Sigmoid colon (tissue), 7 donors: ENCODE data around the gene RGPD6. TPM values are rescaled to one million over a fixed set of nuclear protein-coding genes. Genes with fewer than 3 reads are reported as not detected.
A peak's percentile ranks its signal among the peaks of the same experiment; 100 is the strongest.
"Not testable (repeated sequence)": the region's sequence is repeated elsewhere in the genome, so short reads cannot be mapped to it uniquely, and the experiment has no call there.

ENCODE experiments used
- DNase-seq: peaks from one replicate; pipeline ENCODE4 v3.0.0-alpha.2; 2019
- H3K27ac ChIP-seq, 4 donors: fragments of 200-600 bp; sonication (generic); one replicate each; pipeline ENCODE4 v1.5.1; 2016 to 2019; ENCODE audit warnings: mild to moderate bottlenecking in 1 of 4
- H3K27me3 ChIP-seq, 3 donors: fragments of 200-600 bp; sonication (generic); one replicate each; pipeline ENCODE4 v1.5.1; 2019; ENCODE audit warnings: mild to moderate bottlenecking in 1 of 3
- H3K36me3 ChIP-seq, 4 donors: fragments of 200-600 bp; sonication (generic); one replicate each; pipeline ENCODE4 v1.5.1; 2016 to 2019
- H3K4me1 ChIP-seq, 4 donors: fragments of 200-600 bp; sonication (generic); one replicate each; pipeline ENCODE4 v1.5.1; 2017 to 2019
- H3K4me3 ChIP-seq, 4 donors: fragments of 200-600 bp; sonication (generic); one replicate each; pipeline ENCODE4 v1.5.1; 2017 to 2019; ENCODE audit warnings: mild to moderate bottlenecking in 2 of 4, moderate library complexity in 1 of 4
- H3K9me3 ChIP-seq, 4 donors: fragments of 200-600 bp in 3 of 4; sonication (generic) in 3 of 4; one replicate each; pipeline versions ENCODE4 v1.5.1 to v1.6.1; 2013 to 2019
- WGBS, 2 donors: extraction: QIAGEN DNeasy Blood & Tissue Kit; methylation state at CpG; one replicate each; pipeline ENCODE4 v1.1.7; 2013; 5-methylcytosine and 5-hydroxymethylcytosine counted together
- intact Hi-C: fragments of 100-400 bp; cut with DNase I; formaldehyde crosslinking; loops from one replicate; pipeline ENCODE4 v1.15.1; 2023
- polyA plus RNA-seq, 3 donors: library from polyadenylated mRNA; stranded (reverse); fragments of 200-250 nt; gene quantifications; one replicate each; pipeline ENCODE4 v1.2.3, GENCODE V29; 2013
- total RNA-seq, 4 donors: library from RNA; depleted of rRNA; stranded (reverse); fragments of >200 nt; gene quantifications; one replicate each; pipeline ENCODE4 v1.1.0, GENCODE V29; 2016
- donor health status: healthy with polysubstance abuse.
- donor health status: Bipolar disorder and iron deficiency.
- donor health status: healthy.

RGPD6 gene
- total RNA-seq, result 10 to 100 TPM; 39.0 to 44.6 (median 42.1) TPM
- 10 to 100 TPM in 1 of 3 donors, 1 to 10 TPM in 2; 3.0 to 11.2 (median 6.2) TPM for polyA plus RNA-seq

DNA sequence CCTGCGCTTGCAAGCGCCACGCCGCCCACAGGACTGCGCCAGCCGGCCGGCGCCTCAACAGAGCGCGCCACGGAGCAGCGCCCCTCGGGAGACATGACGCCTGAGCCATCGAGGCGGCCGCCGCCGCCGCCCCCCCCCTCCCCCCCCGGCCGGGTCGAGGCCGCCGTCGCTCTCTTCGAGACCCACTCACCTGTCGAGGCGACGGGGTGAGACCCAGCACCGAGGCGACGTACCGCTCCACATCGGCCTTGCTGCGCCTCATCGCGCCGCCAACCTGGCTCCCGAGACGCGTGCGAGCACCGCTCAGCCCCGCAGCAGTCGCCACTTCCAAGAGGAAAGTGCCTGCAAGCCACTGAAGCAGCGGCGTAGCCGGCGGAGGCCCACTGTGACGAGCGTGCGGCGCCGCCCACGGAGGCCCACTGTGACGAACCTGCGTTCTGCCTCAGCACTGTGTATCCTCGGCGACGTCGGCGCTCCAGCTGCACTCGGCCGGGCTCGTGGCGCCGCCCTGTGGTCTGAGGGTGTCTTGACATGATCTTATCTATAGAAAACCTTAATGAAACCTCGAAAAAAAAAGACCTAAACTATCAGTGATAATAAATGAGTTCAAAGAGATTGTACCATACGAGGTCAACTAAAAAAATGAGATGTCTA, at the start of gene RGPD6:
TSS of gene RGPD6 (minus strand) at position 460 of the 654 bp plus-strand sequence. CDS start at position 262, 198 bp downstream.
- intact Hi-C loops, H3K4me3 ChIP-seq, H3K27me3 ChIP-seq, H3K9me3 ChIP-seq, H3K27ac ChIP-seq, H3K36me3 ChIP-seq, H3K4me1 ChIP-seq, DNase-seq: not testable (repeated sequence)
- 0 to 1% methylated on average over 10 of the region's 70 CpGs for WGBS, 2 donors

DNA sequence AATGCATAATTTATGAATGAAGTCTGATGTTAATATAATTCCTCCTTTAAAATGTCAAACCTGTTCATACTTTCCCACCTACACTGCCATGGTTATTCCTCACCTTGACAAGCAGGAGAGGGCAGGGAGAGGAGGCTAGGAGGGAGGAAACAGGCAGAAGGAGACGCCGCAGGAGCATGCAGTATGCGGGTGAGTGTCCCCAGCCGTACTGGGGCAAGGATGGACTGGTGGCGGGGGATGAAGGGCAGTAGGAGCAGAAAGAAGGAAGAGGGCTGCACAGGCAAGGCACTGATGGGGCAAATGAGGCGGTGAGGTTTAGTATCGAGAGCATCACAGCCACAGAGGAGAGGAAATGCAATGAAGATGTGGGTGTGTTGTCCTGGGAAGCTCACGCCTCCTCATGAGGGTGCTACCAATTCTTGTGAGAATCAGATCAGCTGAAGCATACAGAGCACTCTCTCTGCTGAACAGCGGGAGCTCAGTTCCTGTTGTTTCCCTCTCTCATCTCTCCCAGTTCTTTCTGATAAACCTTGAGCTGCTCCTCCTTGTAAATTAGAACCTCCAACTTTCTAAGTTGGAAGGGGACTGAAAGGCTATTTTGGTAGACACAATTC, 42.4 kb upstream of the RGPD6 start:
- H3K4me3 ChIP-seq, H3K4me1 ChIP-seq, H3K27me3 ChIP-seq, H3K27ac ChIP-seq, intact Hi-C loops, H3K9me3 ChIP-seq, DNase-seq, H3K36me3 ChIP-seq: not testable (repeated sequence)
- 72 to 79% methylated on average over 1 of the region's 9 CpGs for WGBS, 2 donors

DNA sequence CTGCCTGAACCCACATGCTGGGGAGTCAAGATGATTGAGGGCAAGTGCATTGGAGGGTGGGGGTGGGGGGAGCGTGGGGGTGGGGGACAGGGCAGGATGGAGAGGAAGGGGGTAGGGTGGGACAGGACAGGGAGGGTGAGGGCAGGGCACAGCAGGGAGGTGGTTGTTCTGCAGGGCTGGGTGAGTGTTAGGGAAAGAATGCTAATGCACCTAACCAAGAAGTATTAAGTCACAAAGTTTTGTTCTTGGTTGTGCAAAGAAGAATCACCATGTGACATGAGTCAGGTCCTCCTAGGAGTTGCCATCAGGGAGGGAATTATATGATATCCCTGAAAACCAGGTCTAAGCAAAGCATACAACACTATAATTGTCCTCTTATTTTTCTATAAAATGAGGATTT, 36.9 kb upstream of the RGPD6 start:
- no CpG with 5 or more reads among the region's 1 CpG for WGBS, 2 donors
- H3K4me1 ChIP-seq, result not testable (repeated sequence)

DNA sequence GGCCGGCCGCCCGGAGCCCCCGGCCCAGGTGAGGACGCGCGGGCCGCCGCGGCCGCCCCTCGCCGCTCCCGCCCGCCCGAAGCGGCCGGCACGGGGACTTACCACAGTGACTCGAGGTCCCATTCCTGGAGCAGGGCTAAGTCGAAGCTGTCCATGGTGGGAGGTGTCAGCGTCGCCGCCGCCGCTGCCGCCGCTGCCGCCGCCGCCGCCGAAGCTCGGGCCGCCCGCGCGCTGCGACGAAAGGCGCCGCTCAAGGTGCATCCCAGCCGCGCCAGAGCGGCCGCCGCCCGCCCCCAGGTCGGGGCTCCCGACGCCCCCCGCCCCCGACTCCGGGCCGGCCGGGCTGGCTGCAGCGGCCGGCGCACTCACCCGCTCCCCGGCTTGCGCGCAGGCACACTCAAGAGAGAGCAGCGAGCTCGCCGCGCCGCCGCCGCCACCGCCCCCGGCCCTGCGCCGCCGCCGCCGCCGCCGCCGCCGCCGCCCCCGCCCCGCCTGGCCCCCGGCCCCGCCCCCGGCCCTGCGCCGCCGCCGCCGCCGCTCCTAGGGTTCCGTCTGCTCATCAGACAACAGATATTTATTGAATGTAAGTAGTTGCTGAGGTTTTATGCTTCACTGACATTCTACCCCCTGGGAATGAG, 33.7 kb upstream of the RGPD6 start:
- 0% methylated on average over 60 of the region's 94 CpGs for WGBS, 2 donors
- intact Hi-C loops, result not testable (repeated sequence)

More for the DNA sequence above, 36.9 kb upstream of the RGPD6 start:
- intact Hi-C loops, H3K27me3 ChIP-seq, H3K27ac ChIP-seq, H3K9me3 ChIP-seq, H3K36me3 ChIP-seq, DNase-seq, H3K4me3 ChIP-seq: not testable (repeated sequence)

DNA sequence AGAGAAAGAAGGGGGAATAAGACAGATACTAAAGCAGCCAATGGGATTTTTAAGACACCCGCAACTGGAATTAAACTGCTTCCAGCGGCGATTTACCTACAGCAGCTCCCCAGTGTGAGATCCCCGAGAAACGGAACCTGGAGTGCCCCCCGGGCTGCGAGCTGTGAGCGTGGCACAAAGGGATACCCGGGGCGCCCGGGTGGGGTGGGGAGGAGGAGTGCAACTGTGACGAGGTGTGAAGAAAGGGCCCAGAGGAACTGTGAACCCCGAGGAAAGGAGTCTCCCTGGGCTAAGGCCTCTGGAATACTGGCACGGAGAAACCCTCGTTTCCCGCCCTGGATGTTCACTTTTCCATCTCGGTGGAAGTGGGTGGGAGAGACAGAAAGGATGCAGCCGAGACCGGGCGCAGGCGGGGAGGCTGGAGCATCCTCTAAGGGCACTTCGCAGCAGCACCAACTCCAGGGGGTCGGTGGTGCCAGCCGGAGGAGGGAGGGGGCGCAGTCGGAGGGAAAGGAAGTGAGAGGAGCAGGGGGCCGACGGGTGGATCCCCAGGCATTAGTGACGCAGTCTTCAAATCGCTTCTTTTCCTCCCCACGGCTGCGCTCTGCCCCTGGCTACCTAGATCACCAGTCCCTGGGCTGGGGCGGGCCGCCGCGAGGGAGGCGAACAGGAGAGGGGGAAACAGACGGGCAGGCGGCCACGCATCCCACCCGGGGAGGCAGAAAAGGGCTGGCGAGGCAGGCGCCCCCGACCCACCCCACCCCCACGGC, 33.0 kb upstream of the RGPD6 start:
- H3K9me3 ChIP-seq, DNase-seq, H3K36me3 ChIP-seq, H3K27me3 ChIP-seq, H3K4me1 ChIP-seq, H3K27ac ChIP-seq, intact Hi-C loops: not testable (repeated sequence)
- WGBS, 2 donors, result 2% methylated on average over 26 to 27 of the region's 45 CpGs
- peak overlapping the region in 3 of 4 donors; percentile 17 to 23 (median 23) for H3K4me3 ChIP-seq

More for the DNA sequence above, 33.7 kb upstream of the RGPD6 start:
- H3K27me3 ChIP-seq, H3K36me3 ChIP-seq, H3K4me1 ChIP-seq, H3K27ac ChIP-seq, H3K9me3 ChIP-seq, DNase-seq: not testable (repeated sequence)
- H3K4me3 ChIP-seq, result peak overlapping the region in 3 of 4 donors; percentile 17 to 23 (median 23)

DNA sequence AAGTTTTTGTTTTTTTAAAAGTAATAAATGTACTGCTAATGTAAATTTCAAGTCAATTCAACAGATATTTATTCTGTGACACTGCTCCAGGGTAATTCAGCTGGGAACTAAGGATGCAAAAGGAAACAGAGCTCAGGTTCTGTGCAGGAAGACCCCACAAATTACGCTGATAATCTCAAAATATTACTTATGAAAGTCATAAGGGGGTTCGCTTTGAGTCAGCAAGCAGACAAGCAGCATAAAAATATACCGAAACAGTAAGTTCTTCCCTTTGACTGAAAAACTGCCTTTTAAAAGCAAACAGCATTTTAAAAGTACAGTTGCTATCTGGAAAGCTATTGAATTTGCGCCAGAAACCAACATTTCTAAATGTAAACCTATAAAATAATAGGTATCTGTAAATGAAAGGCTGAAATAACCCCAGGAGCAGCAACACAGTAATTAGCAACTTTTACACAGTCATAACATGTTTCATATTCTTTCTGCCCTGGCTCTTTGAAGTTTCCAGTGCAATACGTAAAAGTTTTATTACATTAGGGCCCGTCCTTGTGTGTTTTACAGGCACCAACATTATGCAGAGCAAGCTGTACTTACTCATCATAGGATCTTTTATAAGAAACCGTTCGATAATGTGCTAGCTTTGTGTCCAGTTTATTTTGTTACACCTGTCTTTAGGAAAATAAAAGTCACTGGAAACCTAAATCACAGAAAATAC, 31.9 kb upstream of the RGPD6 start:
- H3K27me3 ChIP-seq, intact Hi-C loops, H3K9me3 ChIP-seq, H3K27ac ChIP-seq, H3K36me3 ChIP-seq, H3K4me1 ChIP-seq, H3K4me3 ChIP-seq, DNase-seq: not testable (repeated sequence)
- no CpG with 5 or more reads among the region's 8 CpGs for WGBS, 2 donors

DNA sequence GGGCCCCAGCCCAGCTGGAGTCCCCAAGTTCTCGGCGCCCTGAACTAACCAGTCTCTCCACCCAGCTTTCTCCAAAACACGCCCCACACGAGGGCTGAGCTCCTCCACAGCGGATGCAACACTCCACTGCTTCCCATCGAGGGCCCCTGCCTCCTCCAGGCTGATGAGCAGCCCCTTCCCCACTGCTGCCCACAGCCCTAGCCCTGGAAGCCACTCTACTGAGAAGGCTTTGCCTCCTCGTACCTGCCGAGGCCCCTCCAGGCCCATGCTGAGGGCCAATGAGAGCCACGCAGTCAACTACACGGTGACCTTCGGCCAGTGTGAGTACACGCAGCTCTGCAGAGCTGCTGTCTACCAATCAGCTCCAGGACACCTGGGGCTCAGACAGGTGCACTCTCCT, 28.0 kb upstream of the RGPD6 start:
- intact Hi-C loops, H3K36me3 ChIP-seq, H3K27ac ChIP-seq, H3K9me3 ChIP-seq, H3K27me3 ChIP-seq, H3K4me1 ChIP-seq, H3K4me3 ChIP-seq: not testable (repeated sequence)
- 89 to 92% methylated on average over 8 to 9 of the region's 12 CpGs for WGBS, 2 donors
- DNase-seq, result peak; percentile 30

DNA sequence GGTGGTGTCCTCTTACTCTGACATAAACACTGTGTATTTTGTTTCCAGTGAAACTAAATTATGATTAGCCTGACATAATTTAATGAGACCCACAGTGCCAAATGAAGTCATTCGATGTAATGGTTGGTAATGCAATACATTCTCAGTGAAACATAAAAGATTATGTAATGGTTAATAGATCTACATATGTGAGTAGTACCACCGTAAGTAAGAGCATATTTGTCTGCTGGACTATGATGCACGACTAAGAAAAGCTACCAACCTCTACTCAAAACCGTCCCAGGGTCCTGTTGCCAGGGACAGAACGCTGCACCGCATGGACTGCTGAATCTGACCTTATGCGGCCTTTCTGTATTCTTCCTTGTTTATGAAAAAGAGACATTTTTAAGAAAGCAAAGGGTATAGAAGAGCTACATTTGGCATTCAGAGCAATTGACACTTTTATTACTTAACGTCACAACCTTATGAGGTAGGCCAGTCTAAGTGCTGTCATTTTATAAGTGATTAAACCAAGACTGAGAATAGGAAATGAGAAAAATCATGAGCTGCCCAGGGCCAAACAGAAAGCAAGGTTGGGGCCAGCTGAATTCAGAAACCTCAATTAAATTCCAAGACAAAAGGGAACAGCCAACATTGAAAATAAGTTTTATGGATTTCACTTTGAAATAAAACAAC, 27.0 kb upstream of the RGPD6 start:
- H3K4me3 ChIP-seq, H3K27ac ChIP-seq, intact Hi-C loops, H3K27me3 ChIP-seq, H3K9me3 ChIP-seq, DNase-seq, H3K36me3 ChIP-seq, H3K4me1 ChIP-seq: not testable (repeated sequence)
- 100% methylated on average over 1 of the region's 8 CpGs; no CpG with 5 or more reads in 1 of the 2 donors for WGBS, 2 donors

DNA sequence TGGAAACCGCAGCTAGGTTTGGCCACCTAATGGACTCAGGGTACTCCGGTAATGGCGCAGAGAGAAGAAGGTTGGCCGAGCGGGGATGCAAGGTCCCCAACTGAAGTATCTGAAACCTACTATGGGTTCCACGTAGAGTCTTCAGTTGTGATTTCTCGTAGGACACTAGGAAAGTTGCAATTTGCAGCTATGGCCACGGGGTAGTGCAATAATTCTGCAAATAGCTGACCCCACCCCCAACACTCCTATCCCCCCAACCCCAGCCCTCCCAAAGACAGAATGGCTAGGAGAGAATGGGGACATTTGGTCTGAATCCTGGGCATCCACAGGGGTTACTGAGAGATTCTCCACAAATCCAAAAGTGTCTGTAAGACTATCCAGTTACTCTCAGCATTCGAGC, 25.1 kb upstream of the RGPD6 start:
- H3K4me3 ChIP-seq, H3K9me3 ChIP-seq, H3K36me3 ChIP-seq, intact Hi-C loops, H3K4me1 ChIP-seq, H3K27ac ChIP-seq, DNase-seq, H3K27me3 ChIP-seq: not testable (repeated sequence)
- WGBS, 2 donors, result 91 to 94% methylated on average over 5 of the region's 9 CpGs

DNA sequence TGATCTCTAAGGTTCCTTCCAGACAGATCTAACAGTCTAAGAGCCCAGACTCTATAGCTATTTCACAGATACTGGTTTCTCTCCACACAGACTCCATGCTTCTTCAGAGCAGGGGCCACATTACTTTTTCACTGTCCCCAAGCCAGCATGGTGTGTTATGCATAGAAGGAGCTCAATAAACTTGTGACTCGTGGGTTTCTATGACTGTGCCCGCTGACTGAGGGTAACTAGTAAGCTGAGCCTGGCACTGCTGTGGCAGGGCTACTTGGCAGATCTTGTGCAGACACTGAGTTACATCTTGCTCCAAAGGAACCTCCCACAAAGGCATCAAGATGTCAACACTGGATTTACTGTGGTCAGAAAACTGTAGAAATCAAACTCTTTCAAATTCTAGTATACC, 15.0 kb upstream of the RGPD6 start:
- WGBS, 2 donors, result no CpG with 5 or more reads among the region's 2 CpGs
- H3K27ac ChIP-seq, result not testable (repeated sequence)

DNA sequence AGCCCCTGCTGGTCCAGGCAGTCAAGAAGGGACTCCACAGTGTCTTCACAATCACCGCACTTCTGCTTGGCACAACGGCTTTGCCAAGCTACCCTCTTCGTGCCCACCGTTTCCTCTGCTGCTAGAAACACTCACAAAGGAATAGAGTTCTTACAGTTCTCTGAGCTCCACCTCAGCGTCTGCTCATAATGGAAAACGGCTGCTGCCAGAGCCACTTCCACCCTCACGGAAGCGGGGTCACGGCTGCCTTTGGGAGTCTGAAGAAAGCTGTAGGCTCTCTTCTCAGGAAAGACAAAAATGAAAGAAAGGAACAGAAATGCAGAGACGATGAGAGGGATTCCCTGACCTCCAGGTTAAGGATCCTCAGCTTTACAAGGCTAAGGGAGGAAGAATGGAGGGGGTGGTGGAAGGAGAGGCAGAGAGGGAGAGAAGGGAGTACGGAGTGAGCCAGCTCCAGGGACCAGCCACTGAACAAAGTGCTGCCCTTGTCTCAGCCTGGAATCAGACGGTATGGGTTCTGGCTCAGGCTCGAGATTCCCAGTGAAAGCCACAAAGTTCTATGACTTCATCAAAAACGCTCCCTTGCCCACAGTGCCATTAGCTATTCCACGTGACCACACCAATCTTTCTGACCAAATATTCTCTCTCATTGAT, 12.8 kb upstream of the RGPD6 start:
- H3K36me3 ChIP-seq, intact Hi-C loops, H3K9me3 ChIP-seq, H3K27ac ChIP-seq, H3K4me3 ChIP-seq, DNase-seq, H3K4me1 ChIP-seq, H3K27me3 ChIP-seq: not testable (repeated sequence)
- WGBS, 2 donors, result no CpG with 5 or more reads among the region's 15 CpGs

More for the DNA sequence above, 15.0 kb upstream of the RGPD6 start:
- H3K4me3 ChIP-seq, DNase-seq, H3K27me3 ChIP-seq, H3K36me3 ChIP-seq, H3K9me3 ChIP-seq, intact Hi-C loops, H3K4me1 ChIP-seq: not testable (repeated sequence)
